ENCODE results near the gene LRBA.

LRBA gene

GRCh38 chr4:150247184-150247583 lies 767.9 kb downstream of the LRBA start:
- DNase-seq (ENCODE audit: low spot score) = no peak

GRCh38 chr4:150244600-150244999 lies 770.5 kb downstream of the LRBA start:
- DNase-seq (ENCODE audit: low spot score) = no peak

- no peak for DNase-seq (ENCODE audit: low spot score)
These were observed 771.2 kb downstream of the LRBA start for GRCh38 chr4:150243932-150244331.

GRCh38 chr4:150242820-150243458 lies 772.1 kb downstream of the LRBA start:
- no peak for DNase-seq (ENCODE audit: low spot score)

GRCh38 chr4:150240011-150240410 lies 775.1 kb downstream of the LRBA start:
- no peak for DNase-seq (ENCODE audit: low spot score)

GRCh38 chr4:150238591-150238990 lies 776.5 kb downstream of the LRBA start:
- no peak for DNase-seq (ENCODE audit: low spot score)

- no peak for DNase-seq (ENCODE audit: low spot score)
These were observed 777.8 kb downstream of the LRBA start for GRCh38 chr4:150237110-150237872.

- no peak for DNase-seq (ENCODE audit: low spot score)
These were observed 778.5 kb downstream of the LRBA start for GRCh38 chr4:150236626-150237025.

- DNase-seq (ENCODE audit: low spot score) = no peak
These were observed 779.2 kb downstream of the LRBA start for GRCh38 chr4:150235808-150236271.

GRCh38 chr4:150235317-150235716 lies 779.8 kb downstream of the LRBA start:
- no peak for DNase-seq (ENCODE audit: low spot score)

GRCh38 chr4:150234246-150234645 lies 780.8 kb downstream of the LRBA start:
- DNase-seq (ENCODE audit: low spot score) = no peak

GRCh38 chr4:150232029-150232428 lies 783.1 kb downstream of the LRBA start:
- DNase-seq (ENCODE audit: low spot score) = no peak

- no peak for DNase-seq (ENCODE audit: low spot score)
These were observed 783.8 kb downstream of the LRBA start for GRCh38 chr4:150231107-150231770.

- no peak for DNase-seq (ENCODE audit: low spot score)
These were observed 784.5 kb downstream of the LRBA start for GRCh38 chr4:150230561-150230960.

GRCh38 chr4:150229520-150229919 lies 785.6 kb downstream of the LRBA start:
- DNase-seq (ENCODE audit: low spot score) = no peak

- DNase-seq (ENCODE audit: low spot score) = no peak
These were observed 790.0 kb downstream of the LRBA start for GRCh38 chr4:150224896-150225591.

- no peak for DNase-seq (ENCODE audit: low spot score)
These were observed 795.2 kb downstream of the LRBA start for GRCh38 chr4:150219841-150220240.

GRCh38 chr4:150218447-150218846 lies 796.6 kb downstream of the LRBA start:
- DNase-seq (ENCODE audit: low spot score) = no peak

- no peak for DNase-seq (ENCODE audit: low spot score)
These were observed 797.3 kb downstream of the LRBA start for GRCh38 chr4:150217808-150218207.

- DNase-seq (ENCODE audit: low spot score) = no peak
These were observed 797.9 kb downstream of the LRBA start for GRCh38 chr4:150217192-150217591.

- no peak for DNase-seq (ENCODE audit: low spot score)
These were observed 798.4 kb downstream of the LRBA start for GRCh38 chr4:150216726-150217125.

GRCh38 chr4:150215601-150216000 lies 799.5 kb downstream of the LRBA start:
- DNase-seq (ENCODE audit: low spot score) = no peak
